Vein endothelial cell (primary cell): ENCODE measurements around the gene NUCB1. TPM values are rescaled to one million over a fixed set of nuclear protein-coding genes. Genes with fewer than 3 reads are reported as not detected.

ENCODE experiments used
- small RNA-seq: library from RNA; depleted of rRNA; stranded (forward); fragments of <200 nt; gene quantifications from one replicate; pipeline ENCODE3, GENCODE V24; 2012
- total RNA-seq: library from RNA; depleted of rRNA; stranded (reverse); fragments of >200 nt; gene quantifications from 2 replicates; pipeline ENCODE4 v1.2.3, GENCODE V29; 2012

The NUCB1 gene
- 151 and 295 TPM in 2 replicates for total RNA-seq

DNA sequence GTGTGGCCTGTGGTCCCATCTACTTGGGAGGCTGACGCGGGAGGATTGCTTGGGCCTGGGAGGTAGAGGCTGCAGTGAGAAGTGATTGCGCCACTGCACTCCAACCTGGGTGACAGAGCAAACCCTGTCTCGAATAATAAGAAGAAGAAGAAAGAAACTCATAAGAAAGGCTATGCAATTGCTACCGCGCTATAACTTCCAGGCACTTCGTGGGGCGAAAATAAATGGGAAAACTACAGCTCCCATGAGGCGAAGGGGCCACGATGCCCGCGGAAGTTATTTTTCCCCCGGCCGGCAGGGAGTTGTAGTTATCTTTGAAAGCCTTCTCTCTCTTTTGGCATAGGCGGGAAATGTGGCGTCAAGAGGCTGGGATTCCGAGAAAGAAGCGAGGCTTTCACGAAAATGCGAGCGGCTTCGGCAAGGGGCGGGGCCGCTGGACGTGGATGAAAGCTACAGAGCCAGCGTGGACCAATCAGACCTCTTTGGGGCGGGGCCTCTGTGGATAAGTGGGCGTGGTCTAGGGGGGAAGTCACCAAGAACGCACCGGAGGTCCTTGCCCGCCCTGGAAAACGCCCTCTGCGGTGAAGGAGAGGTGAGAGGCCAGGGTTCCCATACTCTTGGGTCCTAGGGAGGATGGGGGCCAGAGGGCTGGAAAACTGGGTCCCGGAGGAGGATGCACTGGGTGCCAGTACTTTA is at the start of gene NUCB1:
Gene NUCB1, plus strand, starts transcription at position 532 of the 696 bp plus-strand sequence. CDS start 485 bp downstream, outside the sequence.

DNA sequence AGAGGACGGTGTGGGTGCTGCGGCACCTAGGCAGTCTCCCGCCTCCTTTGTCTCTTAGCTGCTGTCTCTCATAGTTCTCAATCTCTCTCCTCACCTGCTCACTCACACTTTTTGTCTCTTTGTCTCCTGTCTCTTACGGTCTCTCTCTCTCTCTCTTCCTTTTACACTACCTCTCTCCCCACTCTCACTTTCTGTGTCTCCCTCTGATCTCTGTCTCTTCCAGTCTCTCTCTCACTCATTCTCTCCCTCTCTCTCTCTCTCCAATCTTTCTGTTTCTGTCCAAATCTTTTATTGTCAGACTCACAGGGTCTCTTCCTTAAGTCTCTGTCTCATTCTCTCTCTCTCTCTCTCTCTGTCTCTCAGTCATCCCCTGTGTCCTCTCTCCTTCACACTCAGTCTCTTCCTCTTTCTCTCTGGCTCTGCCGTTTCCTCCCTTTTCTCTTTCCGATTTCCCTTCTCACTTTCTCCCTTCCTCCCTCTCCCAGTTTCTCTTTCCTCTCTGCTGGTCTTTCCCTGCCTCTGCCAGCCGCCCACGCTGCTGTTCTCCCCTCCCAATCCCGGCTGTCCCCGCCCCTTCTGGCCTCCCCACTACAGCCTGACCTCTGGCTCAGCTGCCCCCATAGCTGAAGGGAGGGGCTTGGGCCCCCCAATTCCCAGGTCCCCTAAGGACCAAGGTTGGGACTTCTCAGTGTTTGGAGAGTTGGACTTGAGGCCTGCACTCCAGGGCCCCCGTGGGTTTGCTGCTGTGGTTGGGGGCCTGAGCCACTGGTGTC is 31.8 kb upstream of the NUCB1 start, which contains the start of gene PLEKHA4:
Gene PLEKHA4, minus strand, starts transcription at position 504 of the 773 bp plus-strand sequence. CDS start 997 bp downstream, outside the sequence.

DNA sequence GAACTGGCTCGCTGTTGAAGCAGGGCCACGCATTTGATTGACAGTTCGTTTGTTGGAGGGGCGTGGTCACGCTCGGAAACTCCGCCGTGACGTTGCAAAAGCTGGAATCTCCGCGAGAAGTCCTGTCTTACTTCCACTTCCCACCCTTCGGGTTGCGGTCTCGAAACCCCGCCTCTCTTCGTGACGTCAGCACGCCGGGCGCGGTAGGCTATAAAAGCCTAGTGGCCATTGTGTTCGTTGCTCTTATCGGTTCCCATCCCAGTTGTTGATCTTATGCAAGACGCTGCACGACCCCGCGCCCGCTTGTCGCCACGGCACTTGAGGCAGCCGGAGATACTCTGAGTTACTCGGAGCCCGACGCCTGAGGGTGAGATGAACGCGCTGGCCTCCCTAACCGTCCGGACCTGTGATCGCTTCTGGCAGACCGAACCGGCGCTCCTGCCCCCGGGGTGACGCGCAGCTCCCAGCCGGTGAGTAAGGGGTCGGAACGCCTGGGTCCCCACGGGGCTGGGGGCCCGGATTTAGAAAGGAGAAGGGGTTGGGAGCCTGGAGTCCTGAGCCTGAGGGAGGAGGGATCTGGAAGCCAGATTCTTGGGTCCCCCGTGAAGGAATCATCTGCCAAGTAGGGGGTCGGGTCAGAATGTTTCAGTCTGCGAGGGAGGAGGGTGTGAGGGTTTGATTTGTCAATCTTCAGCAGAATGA is 27.8 kb upstream of the NUCB1 start, which contains the start of gene PPP1R15A:
Gene PPP1R15A, plus strand, starts transcription at position 240 of the 702 bp plus-strand sequence. CDS start 813 bp downstream, outside the sequence.

DNA sequence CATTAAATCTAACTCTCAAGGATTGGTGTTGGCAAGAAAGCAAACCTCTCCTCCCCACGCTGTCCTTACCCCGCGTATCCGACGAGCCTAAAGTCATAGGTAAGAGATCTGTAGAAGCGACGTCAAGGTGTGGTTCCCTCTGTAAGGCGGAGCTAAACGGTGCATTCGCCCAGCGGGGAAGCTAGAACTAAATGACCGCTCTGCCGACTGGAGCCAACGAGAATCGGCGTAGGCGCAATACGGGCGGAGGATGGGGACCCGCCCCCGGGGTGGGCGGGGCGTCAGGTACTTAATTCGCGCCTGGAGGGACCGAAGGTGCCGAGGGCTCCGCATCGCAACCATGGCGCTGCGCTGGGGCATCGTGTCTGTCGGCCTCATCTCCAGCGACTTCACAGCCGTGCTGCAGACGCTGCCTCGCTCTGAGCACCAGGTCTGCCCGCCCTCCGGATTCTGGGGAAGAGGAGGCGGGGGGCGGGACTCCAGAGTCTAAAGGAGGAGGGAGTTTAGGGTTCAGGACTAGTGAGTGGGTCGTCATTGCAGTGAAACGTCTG is 33.3 kb downstream of the NUCB1 start, which contains the start of gene DHDH:
Gene DHDH, plus strand, starts transcription at position 318 of the 551 bp plus-strand sequence. Its CDS starts 23 bp downstream, at position 341.

DNA sequence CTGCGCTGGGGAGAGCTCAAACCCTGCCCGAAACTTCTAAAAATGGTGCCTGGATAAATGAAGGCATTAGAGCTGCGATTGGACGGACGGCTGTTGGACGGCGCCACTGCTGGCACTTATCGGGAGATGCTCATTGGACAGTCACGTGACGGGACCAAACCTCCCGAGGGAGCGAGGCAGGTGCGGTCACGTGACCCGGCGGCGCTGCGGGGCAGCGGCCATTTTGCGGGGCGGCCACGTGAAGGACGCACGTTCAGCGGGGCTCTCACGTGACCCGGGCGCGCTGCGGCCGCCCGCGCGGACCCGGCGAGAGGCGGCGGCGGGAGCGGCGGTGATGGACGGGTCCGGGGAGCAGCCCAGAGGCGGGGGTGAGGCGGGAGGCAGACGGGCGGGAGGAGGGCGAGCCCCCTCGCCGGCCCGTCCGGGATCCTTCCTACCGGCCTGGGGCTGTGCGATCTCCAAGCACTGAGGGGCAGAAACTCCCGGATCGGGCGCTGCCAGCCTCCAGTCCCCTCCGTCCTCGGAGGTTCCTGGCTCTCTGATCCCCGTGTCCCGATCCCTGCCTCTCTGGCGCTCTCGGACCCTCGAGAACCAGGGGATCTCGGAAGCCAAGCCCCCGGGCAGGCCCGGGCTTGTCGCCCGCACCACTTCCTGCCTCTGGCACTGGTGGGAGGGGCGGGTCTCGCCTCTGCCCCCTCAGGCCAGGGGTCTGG is 54.6 kb downstream of the NUCB1 start, which contains the start of gene BAX:
Gene BAX, plus strand, starts transcription at position 281 of the 713 bp plus-strand sequence. Its CDS starts 54 bp downstream, at position 335.

DNA sequence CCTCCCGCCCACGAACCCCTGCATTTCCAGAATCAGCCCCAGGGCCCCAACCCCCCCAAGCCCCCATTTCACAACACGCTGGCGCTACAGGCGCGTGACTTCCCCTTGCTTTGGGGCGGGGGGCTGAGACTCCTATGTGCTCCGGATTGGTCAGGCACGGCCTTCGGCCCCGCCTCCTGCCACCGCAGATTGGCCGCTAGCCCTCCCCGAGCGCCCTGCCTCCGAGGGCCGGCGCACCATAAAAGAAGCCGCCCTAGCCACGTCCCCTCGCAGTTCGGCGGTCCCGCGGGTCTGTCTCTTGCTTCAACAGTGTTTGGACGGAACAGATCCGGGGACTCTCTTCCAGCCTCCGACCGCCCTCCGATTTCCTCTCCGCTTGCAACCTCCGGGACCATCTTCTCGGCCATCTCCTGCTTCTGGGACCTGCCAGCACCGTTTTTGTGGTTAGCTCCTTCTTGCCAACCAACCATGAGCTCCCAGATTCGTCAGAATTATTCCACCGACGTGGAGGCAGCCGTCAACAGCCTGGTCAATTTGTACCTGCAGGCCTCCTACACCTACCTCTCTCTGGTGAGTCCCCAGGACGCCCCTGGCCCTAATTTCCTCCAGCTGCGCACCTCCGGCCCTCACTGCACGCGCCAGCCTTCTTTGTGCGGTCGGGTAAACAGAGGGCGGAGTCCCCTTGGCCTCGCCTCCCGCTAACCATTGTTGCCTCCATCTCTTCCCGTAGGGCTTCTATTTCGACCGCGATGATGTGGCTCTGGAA is 65.1 kb downstream of the NUCB1 start, which contains the start of gene FTL:
Gene FTL, plus strand, starts transcription at position 270 of the 766 bp plus-strand sequence. Its CDS starts 199 bp downstream, at position 469.

Small RNA genes within 50 kb of the gene (small RNA-seq; reads per million reads assigned to genes)
- not detected for gene AC026803.1

Other genes starting within 250 kb of the NUCB1 start
- not detected in 2 replicates for gene NTN5, start 227.3 kb upstream of the NUCB1 start, total RNA-seq
- gene FUT2, start 204.3 kb upstream of the NUCB1 start, total RNA-seq: not detected in 2 replicates
- 0.33 and 0.38 TPM in 2 replicates for gene MAMSTR, start 180.6 kb upstream of the NUCB1 start, total RNA-seq
- 88.4 and 127 TPM in 2 replicates for gene RASIP1, start 159.7 kb upstream of the NUCB1 start, total RNA-seq
- under 0.01 and 0.29 TPM in 2 replicates for gene IZUMO1, start 153.4 kb upstream of the NUCB1 start, total RNA-seq
- gene FUT1, start 147.7 kb upstream of the NUCB1 start, total RNA-seq: 6.5 and 8.5 TPM in 2 replicates
- not detected in 2 replicates for gene FGF21, start 144.8 kb upstream of the NUCB1 start, total RNA-seq
- 39.9 and 55.5 TPM in 2 replicates for gene BCAT2, start 89.3 kb upstream of the NUCB1 start, total RNA-seq
- gene HSD17B14, start 63.8 kb upstream of the NUCB1 start, total RNA-seq: 0.98 and 3.5 TPM in 2 replicates
- 2.0 and 5.6 TPM in 2 replicates for gene PLEKHA4, start 31.7 kb upstream of the NUCB1 start, total RNA-seq
- gene PPP1R15A, start 27.9 kb upstream of the NUCB1 start, total RNA-seq: 45.4 and 49.8 TPM in 2 replicates
- not detected in 2 replicates for gene TULP2, start 1.6 kb upstream of the NUCB1 start, total RNA-seq
- not detected in 2 replicates for gene DHDH, start 33.4 kb downstream of the NUCB1 start, total RNA-seq
- gene BAX, start 54.6 kb downstream of the NUCB1 start, total RNA-seq: 78.0 and 157 TPM in 2 replicates
- gene FTL, start 65.0 kb downstream of the NUCB1 start, total RNA-seq: 1,333 and 1,656 TPM in 2 replicates
- gene GYS1, start 93.0 kb downstream of the NUCB1 start, total RNA-seq: 48.0 and 49.0 TPM in 2 replicates
- gene RUVBL2, start 93.6 kb downstream of the NUCB1 start, total RNA-seq: 210 and 250 TPM in 2 replicates
- 0.48 TPM in 1 of 2 replicates, not detected in the other for gene LHB, start 116.8 kb downstream of the NUCB1 start, total RNA-seq
- not detected in 2 replicates for gene CGB3, start 124.0 kb downstream of the NUCB1 start, total RNA-seq
- not detected in 2 replicates for gene CGB2, start 131.6 kb downstream of the NUCB1 start, total RNA-seq
- gene CGB1, start 136.6 kb downstream of the NUCB1 start, total RNA-seq: not detected in 2 replicates
- not detected in 2 replicates for gene CGB5, start 143.5 kb downstream of the NUCB1 start, total RNA-seq
- gene CGB8, start 148.8 kb downstream of the NUCB1 start, total RNA-seq: not detected in 2 replicates
- gene CGB7, start 157.4 kb downstream of the NUCB1 start, total RNA-seq: 0.10 TPM in 1 of 2 replicates, not detected in the other
- not detected in 2 replicates for gene NTF4, start 164.5 kb downstream of the NUCB1 start, total RNA-seq
- gene KCNA7, start 172.4 kb downstream of the NUCB1 start, total RNA-seq: not detected in 2 replicates
- 143 and 171 TPM in 2 replicates for gene SNRNP70, start 185.1 kb downstream of the NUCB1 start, total RNA-seq
- 0.76 and 2.6 TPM in 2 replicates for gene LIN7B, start 214.1 kb downstream of the NUCB1 start, total RNA-seq
- gene C19orf73, start 218.8 kb downstream of the NUCB1 start, total RNA-seq: 0.48 TPM in 1 of 2 replicates, not detected in the other
- 2.8 and 4.9 TPM in 2 replicates for gene PPFIA3, start 219.2 kb downstream of the NUCB1 start, total RNA-seq